ENCODE data around the gene ABHD16A. TPM values are rescaled to one million over a fixed set of nuclear protein-coding genes. Genes with fewer than 3 reads are reported as not detected.

The ABHD16A gene
- total RNA-seq, 2 donors from 2014 or later = 56.8 to 65.2 TPM

DNA sequence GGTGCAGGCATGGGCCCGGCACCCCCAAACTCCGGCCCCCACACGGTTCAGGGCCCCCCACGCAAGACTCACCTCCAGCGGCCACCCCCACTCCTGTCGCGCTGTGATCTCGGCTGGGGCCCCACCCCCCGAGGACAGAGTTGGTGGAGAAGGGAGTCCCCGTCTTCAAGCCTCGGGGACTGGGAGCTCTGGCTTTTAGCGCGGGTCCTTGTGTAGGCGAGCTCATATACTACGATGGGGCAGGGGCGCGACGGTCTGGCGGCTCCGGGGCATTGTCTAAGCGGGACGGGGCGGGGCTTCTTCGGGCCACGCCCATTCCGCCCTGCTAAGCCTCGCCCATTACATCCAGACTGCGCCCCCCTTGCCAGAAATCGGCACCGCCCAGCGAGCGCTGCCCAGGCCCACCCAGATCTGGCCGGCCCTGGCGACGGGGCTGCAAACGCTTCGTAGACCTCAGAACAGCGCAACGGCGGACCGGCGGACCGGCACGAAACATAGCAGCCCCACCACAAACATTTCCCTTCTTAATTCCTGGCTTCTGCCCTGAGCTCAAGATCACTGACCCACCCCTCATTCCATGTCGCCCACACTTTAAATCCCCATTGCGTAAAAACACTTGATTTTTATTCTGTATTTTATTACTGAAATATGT lies 27.0 kb upstream of the ABHD16A start:
- intact Hi-C loops (cut with DNase I) = no loop called here
- H3K4me3 ChIP-seq = peak overlapping the region; percentile 60
- peaks cover 13% of the 10 kb centered on the region for H3K4me1 ChIP-seq
- peak overlapping the region; percentile 76 to 95 for H3K9ac ChIP-seq (ENCODE audit: low read depth in 2 of 2, low read length in 2 of 2)
- peaks cover 14% of the 10 kb centered on the region for H3K36me3 ChIP-seq
- H3K27ac ChIP-seq = peak overlapping the region; percentile 96
- DNase-seq = peak; percentile 92
- H3K27me3 ChIP-seq = no peaks in the 10 kb centered on the region
- TF ChIP-seq, protein P1, sequence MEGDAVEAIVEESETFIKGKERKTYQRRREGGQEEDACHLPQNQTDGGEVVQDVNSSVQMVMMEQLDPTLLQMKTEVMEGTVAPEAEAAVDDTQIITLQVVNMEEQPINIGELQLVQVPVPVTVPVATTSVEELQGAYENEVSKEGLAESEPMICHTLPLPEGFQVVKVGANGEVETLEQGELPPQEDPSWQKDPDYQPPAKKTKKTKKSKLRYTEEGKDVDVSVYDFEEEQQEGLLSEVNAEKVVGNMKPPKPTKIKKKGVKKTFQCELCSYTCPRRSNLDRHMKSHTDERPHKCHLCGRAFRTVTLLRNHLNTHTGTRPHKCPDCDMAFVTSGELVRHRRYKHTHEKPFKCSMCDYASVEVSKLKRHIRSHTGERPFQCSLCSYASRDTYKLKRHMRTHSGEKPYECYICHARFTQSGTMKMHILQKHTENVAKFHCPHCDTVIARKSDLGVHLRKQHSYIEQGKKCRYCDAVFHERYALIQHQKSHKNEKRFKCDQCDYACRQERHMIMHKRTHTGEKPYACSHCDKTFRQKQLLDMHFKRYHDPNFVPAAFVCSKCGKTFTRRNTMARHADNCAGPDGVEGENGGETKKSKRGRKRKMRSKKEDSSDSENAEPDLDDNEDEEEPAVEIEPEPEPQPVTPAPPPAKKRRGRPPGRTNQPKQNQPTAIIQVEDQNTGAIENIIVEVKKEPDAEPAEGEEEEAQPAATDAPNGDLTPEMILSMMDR (IDR thresholded peaks at IDR 0.05) = no peak
- no peaks in the 10 kb centered on the region for H3K9me3 ChIP-seq

DNA sequence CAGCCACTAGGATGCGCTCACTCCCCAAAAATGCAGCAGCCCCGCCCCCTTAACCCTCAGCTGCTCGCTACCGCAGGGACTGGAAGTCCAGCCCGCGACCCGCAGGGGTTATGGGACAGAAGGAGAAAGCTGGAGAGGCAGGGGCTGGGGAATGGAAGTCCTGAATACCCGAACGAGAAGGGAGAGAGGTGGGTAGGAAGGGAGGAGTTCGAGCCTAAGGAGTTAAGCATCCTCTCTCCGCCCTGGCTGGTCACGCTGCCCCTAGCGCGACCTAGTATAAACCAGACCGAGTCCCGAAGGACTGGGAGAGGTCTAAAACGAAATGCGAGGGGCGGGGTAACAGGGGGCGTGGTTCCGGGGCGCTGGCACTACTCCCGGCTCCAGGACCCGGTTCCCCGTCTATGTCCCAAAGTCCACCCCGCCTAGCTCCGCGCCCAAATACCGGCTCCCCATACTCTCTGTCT lies 26.4 kb upstream of the ABHD16A start:
- no peaks in the 10 kb centered on the region for H3K9me3 ChIP-seq
- intact Hi-C loops (cut with DNase I) = no loop called here
- TF ChIP-seq, protein P1 (IDR thresholded peaks at IDR 0.05) = peak; percentile 46
- H3K36me3 ChIP-seq = peaks cover 14% of the 10 kb centered on the region
- H3K27me3 ChIP-seq = no peaks in the 10 kb centered on the region
- peak overlapping the region; percentile 96 for H3K27ac ChIP-seq
- peaks cover 13% of the 10 kb centered on the region for H3K4me1 ChIP-seq
- peak; percentile 97 for DNase-seq
- H3K4me3 ChIP-seq = peak overlapping the region; percentile 60
- H3K9ac ChIP-seq (ENCODE audit: low read depth in 2 of 2, low read length in 2 of 2) = peak overlapping the region; percentile 76 to 95

DNA sequence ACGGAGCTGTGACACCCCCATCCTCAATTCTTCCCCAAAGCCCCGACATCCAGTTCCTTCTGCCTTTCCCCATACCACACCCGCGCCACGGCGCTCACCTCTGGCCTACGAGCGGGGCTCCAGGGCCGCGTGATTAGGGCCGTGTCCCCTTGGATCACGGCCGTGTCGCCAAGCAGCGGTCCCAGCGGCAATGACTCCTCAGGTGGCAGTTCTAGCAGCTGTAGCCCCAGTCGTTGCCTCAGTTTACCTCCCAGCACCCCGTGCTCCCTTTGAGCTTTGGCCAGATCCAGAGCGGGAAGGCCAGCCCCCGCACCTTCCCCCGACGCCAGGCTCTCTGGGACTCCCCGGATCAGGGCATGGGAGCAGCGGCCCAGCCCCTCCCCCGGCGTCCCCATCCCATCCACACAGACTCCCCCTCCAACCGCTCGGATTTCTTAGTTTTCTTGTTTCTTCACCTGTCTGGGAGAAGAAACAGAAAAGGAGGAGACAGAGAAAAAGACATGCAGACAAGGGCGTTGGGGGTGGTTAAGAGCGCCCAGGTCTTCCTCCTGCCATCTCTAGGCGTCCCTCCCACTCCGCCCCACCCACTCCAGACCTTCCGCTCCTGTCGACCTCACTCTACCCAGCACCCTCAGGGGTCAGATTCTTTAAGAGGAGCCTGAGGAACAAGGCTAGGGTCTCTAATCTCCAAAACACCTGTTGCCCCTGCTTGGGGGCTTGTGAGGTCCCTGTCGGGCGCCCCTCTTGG lies 25.8 kb upstream of the ABHD16A start, which contains the start of gene DDAH2:
Gene DDAH2 (minus strand): TSS at position 533 of the 748 bp plus-strand sequence. CDS start 138 bp downstream, at position 395.
- peak within 1 kb of the TSS; percentile 60 for H3K4me3 ChIP-seq
- no peak for DNase-seq
- TF ChIP-seq, protein P1 (IDR thresholded peaks at IDR 0.05) = no peak
- peaks cover 13% of the 10 kb centered on the region for H3K4me1 ChIP-seq
- peak within 1 kb of the TSS; percentile 76 to 95 for H3K9ac ChIP-seq (ENCODE audit: low read depth in 2 of 2, low read length in 2 of 2)
- H3K27me3 ChIP-seq = no peaks in the 10 kb centered on the region
- no peaks in the 10 kb centered on the region for H3K9me3 ChIP-seq
- intact Hi-C loops (cut with DNase I) = no loop called here
- peaks cover 14% of the 10 kb centered on the region for H3K36me3 ChIP-seq
- peak within 1 kb of the TSS; percentile 96 for H3K27ac ChIP-seq

DNA sequence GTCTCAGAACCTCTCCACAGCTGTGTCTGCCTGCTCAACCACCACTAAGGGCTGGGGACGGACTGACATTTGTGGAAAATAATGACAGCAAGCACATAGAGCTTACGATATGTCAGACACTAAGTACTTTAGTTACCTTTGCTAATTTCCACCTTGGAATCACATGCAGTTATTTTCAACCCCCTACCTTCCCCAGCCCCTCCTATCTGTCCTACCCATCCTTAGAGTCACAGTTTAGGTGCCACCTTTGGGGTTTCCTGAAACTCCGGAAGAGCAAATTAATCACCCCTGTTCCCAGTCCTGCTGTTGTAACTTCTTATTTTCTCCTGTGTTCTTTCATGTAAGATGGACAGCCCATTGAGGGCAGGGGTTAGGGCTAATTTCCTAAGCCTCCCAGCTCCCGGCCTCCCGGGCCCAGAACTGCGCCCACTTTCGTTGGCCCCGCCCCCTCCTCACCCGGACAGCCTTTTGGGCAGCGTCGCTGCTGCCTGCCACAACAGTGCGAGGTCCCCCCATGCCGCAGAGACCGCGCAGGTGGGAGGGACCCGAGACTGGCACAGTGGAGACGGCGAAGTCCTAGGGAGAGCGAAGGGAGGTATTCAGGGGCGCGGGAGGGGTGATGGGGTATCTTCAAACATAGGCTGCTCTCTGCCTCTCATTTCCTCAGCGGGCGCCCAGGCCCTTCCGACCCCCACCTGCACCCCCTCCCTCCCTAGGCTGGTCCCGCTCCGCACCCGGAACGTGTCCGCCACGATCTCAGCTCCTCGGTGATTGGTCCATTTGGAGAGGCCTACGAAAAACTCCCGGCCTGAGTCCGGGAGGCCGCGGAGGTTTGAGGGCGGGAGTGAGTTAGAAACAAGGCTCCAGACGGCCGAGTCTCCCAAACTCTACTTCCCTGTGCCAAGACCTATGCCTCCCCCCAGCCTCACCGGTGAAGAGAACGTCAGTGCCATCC lies 24.9 kb upstream of the ABHD16A start:
- TF ChIP-seq, protein P1 (IDR thresholded peaks at IDR 0.05) = no peak
- Histone ChIP-seq H3K9me3 (no peaks in the 10 kb centered on the region), H3K27ac (peak overlapping the region; percentile 96), H3K27me3 (no peaks in the 10 kb centered on the region), H3K9ac (ENCODE audit: low read depth in 2 of 2, low read length in 2 of 2) (peak overlapping the region; percentile 76 to 95), H3K4me3 (peak overlapping the region; percentile 60), H3K4me1 (peaks cover 13% of the 10 kb centered on the region), H3K36me3 (peaks cover 10% of the 10 kb centered on the region)
- intact Hi-C loops (cut with DNase I) = no loop called here
- no peak for DNase-seq
